KBM-7 (cell line): ENCODE measurements around the gene FHL5.
"Not testable (repeated sequence)": the region's sequence is repeated elsewhere in the genome, so short reads cannot be mapped to it uniquely, and the experiment has no call there.

ENCODE experiments used
- DNase-seq: peaks from one replicate; pipeline ENCODE4 v3.0.0-alpha.2; 2015
- in situ Hi-C: fragments of 300-500 bp; cut with MboI; formaldehyde crosslinking; loops from 2 replicates; pipeline ENCODE4 v1.14.3; 2020; ENCODE audit warnings: low sequenced_read_pairs, low pct_unique_long_range_greater_than_20kb, mixed read lengths

Gene FHL5, protein sequence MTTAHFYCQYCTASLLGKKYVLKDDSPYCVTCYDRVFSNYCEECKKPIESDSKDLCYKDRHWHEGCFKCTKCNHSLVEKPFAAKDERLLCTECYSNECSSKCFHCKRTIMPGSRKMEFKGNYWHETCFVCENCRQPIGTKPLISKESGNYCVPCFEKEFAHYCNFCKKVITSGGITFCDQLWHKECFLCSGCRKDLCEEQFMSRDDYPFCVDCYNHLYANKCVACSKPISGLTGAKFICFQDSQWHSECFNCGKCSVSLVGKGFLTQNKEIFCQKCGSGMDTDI

DNA sequence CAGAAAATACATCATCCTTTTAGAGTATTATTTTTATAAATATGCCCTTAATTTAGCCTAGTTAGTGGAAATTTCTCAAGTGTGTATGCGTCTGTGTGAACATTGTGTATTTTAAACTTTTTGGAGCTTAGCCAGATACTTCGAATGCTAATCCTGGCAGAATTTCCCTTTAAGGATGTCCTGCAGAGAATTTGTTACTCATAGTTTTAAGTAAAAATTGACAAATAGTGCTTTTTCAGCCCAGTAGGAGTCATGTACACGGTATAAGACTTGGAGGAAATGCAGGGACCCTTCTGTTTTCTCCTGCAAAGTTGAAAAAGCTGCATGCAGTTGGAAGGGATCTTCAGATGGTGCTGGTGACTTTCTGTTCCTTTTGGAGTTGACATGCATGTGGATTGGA is at the start of gene FHL5:
Gene FHL5, plus strand, starts transcription at position 243 of the 400 bp plus-strand sequence. CDS start 40,486 bp downstream, outside the sequence.
- in situ Hi-C loops, result no loop called here
- no peak for DNase-seq

DNA sequence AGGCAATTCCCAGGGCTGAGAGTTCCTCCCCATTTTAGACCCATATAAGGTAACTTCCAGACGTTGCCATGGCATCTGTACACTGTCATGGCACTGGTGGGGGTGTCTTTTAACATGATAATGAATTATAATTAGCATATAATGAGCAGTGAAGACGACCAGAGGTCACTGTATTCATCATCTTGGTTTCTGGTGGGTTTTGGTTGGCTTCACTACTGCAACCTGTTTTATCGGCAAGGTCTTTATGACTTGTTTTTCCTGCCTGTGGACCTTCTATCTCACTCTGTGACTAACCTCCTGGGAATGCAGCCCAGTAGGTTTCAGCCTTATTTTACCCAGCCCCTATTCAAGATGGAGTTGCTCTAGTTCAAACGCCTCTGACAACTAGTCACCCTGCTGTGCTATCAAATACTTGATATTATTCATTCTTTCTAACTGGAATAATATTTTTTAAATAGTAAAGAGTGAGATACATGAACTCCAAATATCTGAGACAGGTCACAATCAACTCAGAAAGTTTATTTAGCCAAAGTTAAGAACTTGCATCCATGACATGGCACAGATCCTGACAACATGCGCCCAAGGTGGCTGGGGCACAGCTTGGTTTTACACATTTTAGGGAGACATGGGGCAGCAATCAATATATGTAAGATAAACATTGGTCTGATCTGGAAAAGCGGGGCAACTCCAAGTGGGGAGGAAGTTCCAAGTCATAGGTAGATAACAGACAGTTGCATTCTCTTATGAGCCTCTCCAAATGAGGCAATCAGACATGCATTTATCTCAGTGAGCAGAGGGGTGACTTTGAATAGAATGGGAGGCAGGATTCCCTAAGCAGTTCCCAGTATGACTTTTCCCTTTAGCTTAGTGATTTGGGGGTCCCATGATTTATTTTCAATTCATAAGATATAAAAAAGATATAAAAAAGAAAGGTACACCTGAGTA is 42.5 kb upstream of the FHL5 start:
- no peak for DNase-seq

DNA sequence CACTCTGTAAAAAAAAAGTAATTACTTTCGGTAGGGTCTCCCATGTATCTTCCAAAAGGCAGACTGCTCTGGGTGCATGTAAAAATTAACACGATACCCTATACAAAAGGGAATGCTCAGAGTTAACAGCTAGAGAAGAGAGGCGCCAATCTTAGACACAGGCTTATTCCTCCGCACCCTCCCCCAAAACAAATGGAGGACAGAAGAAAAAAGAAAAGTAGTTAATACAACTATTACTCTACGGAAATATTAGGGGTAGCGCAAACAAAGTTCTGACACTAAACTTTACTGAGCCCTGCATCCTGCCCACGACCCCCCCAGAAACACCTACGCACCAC is 41.7 kb upstream of the FHL5 start:
- DNase-seq, result no peak
- in situ Hi-C loops, result no loop called here

More for the DNA sequence above, 42.5 kb upstream of the FHL5 start:
- in situ Hi-C loops, result no loop called here

DNA sequence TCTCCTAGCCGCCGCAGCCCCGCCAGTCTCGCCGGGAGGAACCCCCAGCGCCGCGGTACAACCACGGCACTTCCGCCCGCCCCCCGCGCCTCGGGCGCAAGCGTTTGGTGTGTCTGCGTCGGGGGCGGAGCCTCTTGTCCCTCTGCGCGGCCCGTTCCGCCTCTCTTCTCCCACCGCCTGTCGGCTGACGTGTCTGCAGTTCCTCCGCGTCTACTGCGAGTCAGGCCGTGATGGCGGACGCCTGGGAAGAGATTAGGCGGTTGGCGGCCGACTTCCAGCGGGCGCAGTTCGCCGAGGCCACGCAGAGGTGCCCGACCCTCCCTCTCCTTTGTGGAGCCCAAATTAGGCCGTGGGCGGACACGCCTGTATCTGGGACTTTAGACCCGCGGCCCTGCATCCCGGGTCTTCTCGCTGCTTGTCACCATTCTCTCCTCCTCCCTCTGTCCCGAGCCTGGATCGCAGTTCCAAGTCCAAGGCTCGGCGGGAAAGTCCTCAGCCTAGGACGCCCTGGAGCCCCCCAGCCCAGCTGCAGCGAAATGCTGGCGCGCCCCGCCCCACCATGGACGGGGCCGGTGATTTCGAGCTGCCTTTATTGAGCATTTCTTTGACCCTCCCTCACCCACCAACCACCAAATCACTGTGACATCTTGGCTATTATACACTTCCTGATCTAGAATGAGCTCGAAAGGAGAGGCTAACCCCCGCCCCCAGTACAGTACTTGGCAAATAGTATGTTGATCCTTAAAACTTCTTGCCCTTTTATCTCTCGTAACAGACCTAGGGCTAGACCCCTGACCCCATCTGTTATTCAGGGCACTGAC is 41.1 kb upstream of the FHL5 start, which contains the start of gene UFL1:
Gene UFL1, plus strand, starts transcription at position 163 of the 821 bp plus-strand sequence. Its CDS starts 68 bp downstream, at position 231.
- in situ Hi-C loops, result no loop called here
- peak; percentile 92 for DNase-seq

- DNase-seq, result no peak
- in situ Hi-C loops, result no loop called here
Measured at GRCh38 chr6:96522465-96523009, 40.4 kb upstream of the FHL5 start.

DNA sequence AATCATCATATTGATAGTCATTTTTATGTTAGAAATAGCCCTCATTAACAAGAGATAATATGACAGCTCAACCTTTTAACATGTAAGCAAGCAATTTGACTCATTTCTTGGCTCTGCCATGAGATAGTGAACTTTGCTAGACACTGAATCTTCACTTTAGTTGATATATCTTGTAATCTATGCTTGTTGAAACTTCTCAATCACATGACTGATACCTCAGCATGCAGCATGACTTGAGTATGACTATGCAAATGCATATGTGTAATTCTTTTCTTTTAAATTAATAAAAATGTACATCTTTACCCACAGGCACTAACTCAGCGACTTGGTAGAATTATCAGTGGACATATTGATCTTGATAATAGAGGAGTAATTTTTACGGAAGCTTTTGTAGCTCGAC is 34.7 kb upstream of the FHL5 start:
- DNase-seq, result no peak
- in situ Hi-C loops, result no loop called here

DNA sequence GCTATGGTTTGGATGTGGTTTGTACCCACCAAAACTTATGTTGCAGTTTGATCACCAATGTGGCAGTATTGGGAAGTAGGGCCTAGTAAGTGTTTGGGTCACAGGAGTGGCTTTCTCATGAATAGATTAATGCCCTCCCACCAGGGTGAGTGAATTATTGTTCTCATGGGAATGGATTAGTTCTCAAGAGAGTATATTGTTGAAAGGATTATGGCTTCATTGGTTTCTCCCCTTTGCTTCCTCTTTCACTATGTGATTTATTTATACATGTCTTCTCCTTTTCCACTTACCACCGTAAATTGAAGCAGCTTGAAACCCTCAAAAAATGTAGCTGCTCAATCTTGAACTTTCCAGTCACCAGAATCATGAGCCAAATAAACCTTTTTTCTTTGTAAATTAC is 30.5 kb upstream of the FHL5 start:
- in situ Hi-C loops, result no loop called here
- peak; percentile 12 for DNase-seq

GRCh38 chr6:96537726-96538125 is 25.2 kb upstream of the FHL5 start:
- DNase-seq, result no peak
- in situ Hi-C loops, result no loop called here

DNA sequence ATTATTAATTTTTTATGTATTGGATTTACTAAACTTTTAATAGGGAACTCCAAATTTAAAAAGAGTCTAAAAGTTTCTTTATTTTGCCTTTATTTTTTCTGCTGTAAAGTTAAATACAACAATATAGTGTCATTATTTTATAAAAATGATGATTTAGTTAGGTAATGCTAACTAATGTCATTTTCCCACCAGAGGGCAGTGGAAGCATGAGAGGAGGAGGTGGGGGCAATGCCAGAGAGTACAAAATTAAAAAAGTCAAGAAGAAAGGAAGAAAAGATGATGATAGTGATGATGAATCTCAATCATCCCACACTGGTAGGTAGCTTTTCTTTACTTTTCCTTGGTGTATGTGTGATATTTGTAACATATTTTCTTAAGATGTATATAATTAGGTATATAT is 20.2 kb upstream of the FHL5 start:
- DNase-seq, result peak; percentile 20
- in situ Hi-C loops, result no loop called here

GRCh38 chr6:96545882-96546281 is 17.0 kb upstream of the FHL5 start:
- in situ Hi-C loops, result no loop called here
- DNase-seq, result peak; percentile 16

- no peak for DNase-seq
- in situ Hi-C loops, result no loop called here
Measured at GRCh38 chr6:96547654-96548053, 15.3 kb upstream of the FHL5 start.

- no peak for DNase-seq
- in situ Hi-C loops, result no loop called here
Measured at GRCh38 chr6:96554558-96554957, 8.4 kb upstream of the FHL5 start.

GRCh38 chr6:96559740-96560139 is 3.2 kb upstream of the FHL5 start:
- in situ Hi-C loops, DNase-seq: not testable (repeated sequence)

GRCh38 chr6:96563853-96564252 is 925 bp downstream of the FHL5 start:
- no peak for DNase-seq
- in situ Hi-C loops, result no loop called here

DNA sequence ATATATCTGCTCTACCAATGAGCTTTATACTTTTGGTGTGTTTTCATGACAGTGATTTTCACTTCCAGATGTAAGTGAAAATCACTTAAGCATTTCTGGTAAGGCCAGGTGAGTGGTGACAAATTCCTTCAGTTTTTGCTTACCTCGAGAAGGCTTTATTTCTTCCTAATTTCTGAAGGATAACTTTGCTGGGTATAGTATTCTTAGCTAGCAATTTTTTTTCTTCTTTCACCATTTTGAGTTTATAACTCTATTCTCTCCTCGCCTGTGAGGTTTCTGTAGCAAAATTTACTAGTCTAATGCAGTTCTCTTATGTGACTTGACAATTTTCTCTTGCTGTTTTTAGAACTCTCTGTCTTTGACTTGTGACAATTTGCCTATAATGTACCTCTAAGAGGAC is 7.1 kb downstream of the FHL5 start:
- in situ Hi-C loops, result no loop called here
- DNase-seq, result no peak

DNA sequence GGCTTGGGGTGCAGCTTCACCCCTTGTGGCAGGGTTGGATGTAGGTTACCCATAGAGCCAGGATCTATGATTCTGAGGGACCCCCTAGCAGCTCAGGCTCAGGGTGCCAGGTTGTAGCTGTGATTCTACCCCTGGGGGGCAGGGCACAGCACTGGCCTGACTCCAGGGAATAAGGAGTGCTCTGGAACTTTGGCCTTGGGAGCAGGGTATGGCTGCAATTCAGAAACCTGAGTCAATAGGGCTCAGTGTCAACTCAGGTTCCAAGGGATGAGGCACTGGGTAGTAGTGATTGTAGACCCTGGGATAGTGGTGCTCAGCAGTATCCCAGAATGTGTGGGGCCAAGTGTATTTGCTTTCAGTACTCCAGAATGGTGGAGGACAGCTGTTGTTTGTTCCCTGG is 8.6 kb downstream of the FHL5 start:
- DNase-seq, result no peak
- in situ Hi-C loops, result no loop called here

- no peak for DNase-seq
- in situ Hi-C loops, result no loop called here
Measured at GRCh38 chr6:96575359-96575758, 12.4 kb downstream of the FHL5 start.

- DNase-seq, result no peak
- in situ Hi-C loops, result no loop called here
Measured at GRCh38 chr6:96576221-96576620, 13.3 kb downstream of the FHL5 start.

DNA sequence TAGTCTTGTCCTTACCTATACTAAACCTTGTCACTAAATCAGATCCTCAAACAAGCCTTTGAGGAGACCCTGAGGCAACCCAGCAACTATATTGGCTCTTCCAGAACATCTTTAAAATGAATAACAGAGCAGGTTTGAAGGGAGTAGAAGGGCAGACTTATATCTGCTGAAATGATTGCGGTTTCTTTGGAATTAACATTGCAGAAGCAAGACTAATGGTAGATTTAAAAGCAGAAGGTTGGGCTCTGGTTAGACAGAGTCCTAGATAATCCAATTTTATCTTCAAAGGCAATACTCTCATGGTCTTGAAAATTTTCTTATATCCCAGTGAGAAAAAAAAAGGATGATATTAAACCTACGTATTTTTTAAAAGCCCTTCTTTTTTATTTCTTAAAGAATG is 19.1 kb downstream of the FHL5 start:
- DNase-seq, result no peak
- in situ Hi-C loops, result no loop called here
